Psoas muscle (tissue), 8 donors: ENCODE results near the gene TMEM239. TPM values are rescaled to one million over a fixed set of nuclear protein-coding genes. Genes with fewer than 3 reads are reported as not detected.

Source experiments
- ATAC-seq, 4 donors: fragments of 200-7000 bp; cut with Tn5 transposase; one replicate each; pipeline ENCODE4 v1.9.1; 2020; ENCODE audit warnings: moderate library complexity in 3 of 4, mild to moderate bottlenecking in 2 of 4
- DNase-seq, 2 donors: peaks; one replicate each; pipeline ENCODE4 v3.0.0-alpha.2; 2020
- H3K27ac ChIP-seq: fragments of 200-600 bp; one replicate; pipeline ENCODE4 v1.8.0; 2022
- H3K27me3 ChIP-seq, 3 donors: fragments of 200-600 bp in 1 of 3; one replicate each; pipeline versions ENCODE4 v1.6.1 to v1.8.0; 2013 to 2022; ENCODE audit warnings: low read length in 2 of 3, mild to moderate bottlenecking in 2 of 3, moderate library complexity in 1 of 3; ENCODE audit not compliant: insufficient read depth in 3 of 3
- H3K36me3 ChIP-seq, 2 donors: fragments of 200-600 bp in 1 of 2; one replicate each; pipeline versions ENCODE4 v1.6.1 to v1.8.0; 2013 to 2022; ENCODE audit warnings: low read depth in 1 of 2, mild to moderate bottlenecking in 1 of 2, moderate library complexity in 1 of 2; ENCODE audit not compliant: insufficient read depth in 1 of 2
- H3K4me1 ChIP-seq: fragments of 200-600 bp; one replicate; pipeline ENCODE4 v1.8.0; 2022
- H3K4me3 ChIP-seq: fragments of 200-600 bp; one replicate; pipeline ENCODE4 v1.8.0; 2022; ENCODE audit warnings: mild to moderate bottlenecking
- H3K9me3 ChIP-seq: fragments of 200-600 bp; one replicate; pipeline ENCODE4 v1.8.0; 2022
- WGBS, 3 donors: extraction: QIAGEN DNeasy Blood & Tissue Kit; methylation state at CpG; one replicate each; pipeline versions ENCODE4 v1.1.6 to v1.1.7; 2013; 5-methylcytosine and 5-hydroxymethylcytosine counted together
- intact Hi-C, 2 donors: fragments of 100-400 bp; cut with DNase I; formaldehyde crosslinking; loops; one replicate each; pipeline versions ENCODE4 v1.11.0 to v1.14.2; 2022
- polyA plus RNA-seq, 3 donors: library from polyadenylated mRNA; stranded (reverse); fragments of 200-250 nt; gene quantifications; one replicate each; pipeline ENCODE4 v1.2.3, GENCODE V29; 2013
- total RNA-seq, 4 donors: library from RNA; stranded (reverse); fragmentation: NEBNext Ultra II Directional in 2 of 4; extraction: Animal tissue kit (Norgen Biotek cat#: 25700) in 2 of 4; gene quantifications; one replicate each; pipeline versions ENCODE4 v1.2.1 to v1.2.4, GENCODE V29; 2021 to 2023
- TF ChIP-seq, protein P1 (sequence below): fragments of 200-600 bp; IDR thresholded peaks from one replicate; pipeline ENCODE4 v1.8.0; 2022; ENCODE audit warnings: antibody characterized with exemption
- donor health status: healthy with polysubstance abuse.
- donor health status: DM: no; HTN: no; CAD: no; lungs with moderate emphysema.
- donor health status: Bipolar disorder and iron deficiency.
- donor health status: healthy.
- donor health status: DM: yes; HTN: yes; CAD: no.
- donor health status: DM: no; HTN: no; CAD: no.
- donor health status: DM: no; HTN: no; CAD: no.
- donor health status: DM: yes; HTN: yes; CAD: no.

TMEM239 gene
- total and polyA plus RNA-seq, 7 donors, result not detected

DNA sequence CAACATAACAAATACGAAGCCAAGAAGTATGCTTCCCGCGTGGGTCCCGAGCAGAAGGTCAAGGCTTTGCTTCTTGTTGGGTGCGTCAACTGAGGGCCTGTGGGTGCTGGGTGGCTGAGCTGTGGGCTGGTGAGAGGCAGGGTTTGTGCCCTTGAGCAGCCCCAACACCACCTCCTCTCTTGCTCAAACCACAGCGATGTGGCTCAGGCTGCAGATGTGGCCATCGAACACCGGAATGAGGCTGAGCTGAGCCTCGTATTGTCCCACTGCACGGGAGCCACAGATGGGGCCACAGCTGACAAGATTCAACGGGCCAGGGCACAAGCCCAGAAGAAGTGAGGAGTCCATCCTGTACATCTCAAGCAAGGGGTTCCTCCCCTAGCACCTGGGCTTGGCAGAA is 50.1 kb downstream of the TMEM239 start:
- Histone ChIP-seq H3K4me1 (no peaks in the 10 kb centered on the region), H3K4me3 (no peak overlapping the region), H3K9me3 (no peaks in the 10 kb centered on the region), H3K27me3 (no peaks in the 10 kb centered on the region), H3K27ac (no peak overlapping the region), H3K36me3 (peaks cover 0 to 61% of the 10 kb centered on the region in 2 donors)
- DNase-seq, result no peak
- WGBS, 3 donors, result 96% methylated on average over 11 of the region's 11 CpGs
- no peak for ATAC-seq
- intact Hi-C loops, result no loop called here
- TF ChIP-seq, protein P1, sequence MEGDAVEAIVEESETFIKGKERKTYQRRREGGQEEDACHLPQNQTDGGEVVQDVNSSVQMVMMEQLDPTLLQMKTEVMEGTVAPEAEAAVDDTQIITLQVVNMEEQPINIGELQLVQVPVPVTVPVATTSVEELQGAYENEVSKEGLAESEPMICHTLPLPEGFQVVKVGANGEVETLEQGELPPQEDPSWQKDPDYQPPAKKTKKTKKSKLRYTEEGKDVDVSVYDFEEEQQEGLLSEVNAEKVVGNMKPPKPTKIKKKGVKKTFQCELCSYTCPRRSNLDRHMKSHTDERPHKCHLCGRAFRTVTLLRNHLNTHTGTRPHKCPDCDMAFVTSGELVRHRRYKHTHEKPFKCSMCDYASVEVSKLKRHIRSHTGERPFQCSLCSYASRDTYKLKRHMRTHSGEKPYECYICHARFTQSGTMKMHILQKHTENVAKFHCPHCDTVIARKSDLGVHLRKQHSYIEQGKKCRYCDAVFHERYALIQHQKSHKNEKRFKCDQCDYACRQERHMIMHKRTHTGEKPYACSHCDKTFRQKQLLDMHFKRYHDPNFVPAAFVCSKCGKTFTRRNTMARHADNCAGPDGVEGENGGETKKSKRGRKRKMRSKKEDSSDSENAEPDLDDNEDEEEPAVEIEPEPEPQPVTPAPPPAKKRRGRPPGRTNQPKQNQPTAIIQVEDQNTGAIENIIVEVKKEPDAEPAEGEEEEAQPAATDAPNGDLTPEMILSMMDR, result no peak

GRCh38 chr20:2867081-2867864 is 51.1 kb downstream of the TMEM239 start:
- no peak overlapping the region for H3K4me3 ChIP-seq
- 80 to 88% (median 80%) methylated on average over 12 of the region's 12 CpGs for WGBS, 3 donors
- ATAC-seq, result no peak
- no peak for DNase-seq
- TF ChIP-seq, protein P1, result no peak
- H3K36me3 ChIP-seq, result peaks cover 0 to 50% of the 10 kb centered on the region in 2 donors
- no peak overlapping the region for H3K27ac ChIP-seq
- H3K27me3 ChIP-seq, result no peaks in the 10 kb centered on the region
- peaks cover 4% of the 10 kb centered on the region for H3K4me1 ChIP-seq
- no peaks in the 10 kb centered on the region for H3K9me3 ChIP-seq
- intact Hi-C loops, result no loop called here

Other genes starting within 250 kb of the TMEM239 start
- 100 to 1,000 TPM in 2 of 4 donors, 10 to 100 TPM in 2; 90.9 to 114 (median 102) TPM for gene NOP56, start 163.7 kb upstream of the TMEM239 start, total RNA-seq
- 100 to 1,000 TPM in 1 of 3 donors, 10 to 100 TPM in 2; 63.2 to 173 (median 84.1) TPM for gene NOP56, start 163.7 kb upstream of the TMEM239 start, polyA plus RNA-seq
- 100 to 1,000 TPM in 2 of 4 donors, 10 to 100 TPM in 2; 58.8 to 153 (median 97.6) TPM for gene IDH3B, start 152.1 kb upstream of the TMEM239 start, total RNA-seq
- gene IDH3B, start 152.1 kb upstream of the TMEM239 start, polyA plus RNA-seq, result 100 to 1,000 TPM in 2 of 3 donors, 10 to 100 TPM in 1; 86.0 to 262 (median 166) TPM
- 1 to 10 TPM; 1.2 to 1.9 (median 1.5) TPM for gene EBF4, start 123.6 kb upstream of the TMEM239 start, total RNA-seq
- under 1 TPM; 0.42 to 0.87 (median 0.52) TPM for gene EBF4, start 123.6 kb upstream of the TMEM239 start, polyA plus RNA-seq
- 1 to 10 TPM in 1 of 4 donors, under 1 TPM in 3; 0.27 to 1.3 (median 0.53) TPM for gene CPXM1, start 15.7 kb upstream of the TMEM239 start, total RNA-seq
- 1 to 10 TPM in 1 of 3 donors, under 1 TPM in 2; 0.30 to 1.1 (median 0.34) TPM for gene CPXM1, start 15.7 kb upstream of the TMEM239 start, polyA plus RNA-seq
- gene C20orf141, start 1.4 kb upstream of the TMEM239 start, total RNA-seq, result not detected
- not detected for gene C20orf141, start 1.4 kb upstream of the TMEM239 start, polyA plus RNA-seq
- 10 to 100 TPM in 1 of 4 donors, 1 to 10 TPM in 3; 4.8 to 11.5 (median 8.0) TPM for gene PCED1A, start 24.3 kb downstream of the TMEM239 start, total RNA-seq
- 1 to 10 TPM; 4.2 to 6.5 (median 5.7) TPM for gene PCED1A, start 24.3 kb downstream of the TMEM239 start, polyA plus RNA-seq
- gene VPS16, start 24.4 kb downstream of the TMEM239 start, total RNA-seq, result 10 to 100 TPM; 19.2 to 25.5 (median 23.7) TPM
- 10 to 100 TPM; 17.1 to 20.2 (median 18.1) TPM for gene VPS16, start 24.4 kb downstream of the TMEM239 start, polyA plus RNA-seq
- 10 to 100 TPM; 15.0 to 19.9 (median 18.2) TPM for gene PTPRA, start 57.1 kb downstream of the TMEM239 start, total RNA-seq
- 1 to 10 TPM; 7.6 to 9.6 (median 8.2) TPM for gene PTPRA, start 57.1 kb downstream of the TMEM239 start, polyA plus RNA-seq
- not detected for gene GNRH2, start 227.3 kb downstream of the TMEM239 start, total RNA-seq
- gene GNRH2, start 227.3 kb downstream of the TMEM239 start, polyA plus RNA-seq, result under 1 TPM in 1 of 3 donors, not detected in 2; 0.39 TPM
- 10 to 100 TPM; 42.8 to 49.0 (median 44.7) TPM for gene MRPS26, start 229.7 kb downstream of the TMEM239 start, total RNA-seq
- 100 to 1,000 TPM in 1 of 3 donors, 10 to 100 TPM in 2; 51.6 to 150 (median 68.7) TPM for gene MRPS26, start 229.7 kb downstream of the TMEM239 start, polyA plus RNA-seq